Spleen (tissue), 11 donors: ENCODE results near the gene TTC21A. TPM values are rescaled to one million over a fixed set of nuclear protein-coding genes. Genes with fewer than 3 reads are reported as not detected.
A peak's percentile ranks its signal among the peaks of the same experiment; 100 is the strongest.

ENCODE experiments used
- DNase-seq: peaks from one replicate; pipeline ENCODE4 v3.0.0-alpha.2; 2020
- H3K27ac ChIP-seq, 8 donors: fragments of 200-600 bp; sonication (generic) in 7 of 8; 1 replicate in 4 of 8; 2 replicates in 4 of 8; pipeline versions ENCODE4 v1.5.0 to v1.8.0; 2016 to 2021; ENCODE audit warnings: inconsistent platforms in 4 of 8, mild to moderate bottlenecking in 4 of 8, moderate library complexity in 1 of 8
- H3K27me3 ChIP-seq, 7 donors: fragments of 200-600 bp; sonication (generic) in 6 of 7; replicated peaks in 1 of 7; 1 replicate in 4 of 7; 2 replicates in 3 of 7; pipeline versions ENCODE4 v1.5.0 to v1.8.0; 2016 to 2021; ENCODE audit warnings: inconsistent platforms in 3 of 7, mild to moderate bottlenecking in 1 of 7
- H3K36me3 ChIP-seq, 6 donors: fragments of 200-600 bp; sonication (generic) in 5 of 6; 1 replicate in 4 of 6; 2 replicates in 2 of 6; pipeline versions ENCODE4 v1.5.0 to v1.8.0; 2016 to 2021; ENCODE audit warnings: inconsistent platforms in 2 of 6
- H3K4me1 ChIP-seq, 6 donors: fragments of 200-600 bp; sonication (generic) in 5 of 6; 1 replicate in 3 of 6; 2 replicates in 3 of 6; pipeline versions ENCODE4 v1.5.0 to v1.8.0; 2016 to 2021; ENCODE audit warnings: inconsistent platforms in 3 of 6
- H3K4me3 ChIP-seq, 8 donors: fragments of 200-600 bp; sonication (generic) in 7 of 8; 1 replicate in 4 of 8; 2 replicates in 4 of 8; pipeline versions ENCODE4 v1.5.0 to v1.8.0; 2016 to 2021; ENCODE audit warnings: inconsistent platforms in 4 of 8, mild to moderate bottlenecking in 4 of 8, moderate library complexity in 2 of 8
- H3K9me3 ChIP-seq, 8 donors: fragments of 200-600 bp; sonication (generic) in 7 of 8; 1 replicate in 4 of 8; 2 replicates in 4 of 8; pipeline versions ENCODE4 v1.5.0 to v1.8.0; 2016 to 2021; ENCODE audit warnings: inconsistent platforms in 4 of 8
- CTCF ChIP-seq, 11 experiments: fragments of 200-600 bp in 7 of 11; fragments of 450-650 bp in 4 of 11; sonication (generic) in 4 of 11; IDR thresholded peaks in 8 of 11; conservative IDR thresholded peaks in 3 of 11; 1 replicate in 7 of 11; 2 replicates in 4 of 11; pipeline versions ENCODE4 v1.4.0 to v1.8.0; 2016 to 2021; ENCODE audit warnings: antibody characterized with exemption in 11 of 11, inconsistent platforms in 4 of 11, mild to moderate bottlenecking in 1 of 11
- POLR2A ChIP-seq, 3 donors: fragments of 450-650 bp; IDR thresholded peaks; one replicate each; pipeline ENCODE4 v1.5.1; 2017; ENCODE audit warnings: antibody characterized with exemption in 3 of 3, mild to moderate bottlenecking in 1 of 3
- POLR2AphosphoS5 ChIP-seq, 3 donors: sonication (generic); formaldehyde crosslinking; IDR thresholded peaks; one replicate each; pipeline ENCODE4 v1.5.1; 2017; ENCODE audit warnings: antibody characterized with exemption in 3 of 3
- WGBS, 5 donors: extraction: QIAGEN DNeasy Blood & Tissue Kit in 3 of 5; methylation state at CpG; one replicate each; pipeline versions ENCODE4 v1.1.5 to v1.1.7; 2013 to 2018; 5-methylcytosine and 5-hydroxymethylcytosine counted together
- intact Hi-C: fragments of 100-400 bp; cut with DNase I; formaldehyde crosslinking; loops from one replicate; pipeline ENCODE4 v1.15.0; 2023; ENCODE audit warnings: low total_unique reads
- polyA plus RNA-seq, 3 donors: library from polyadenylated mRNA; stranded (reverse); fragments of 200-250 nt; gene quantifications; one replicate each; pipeline ENCODE4 v1.2.1, GENCODE V29; 2013
- total RNA-seq, 7 donors: library from RNA; depleted of rRNA in 3 of 7; stranded (reverse); fragments of >200 nt in 3 of 7; fragmentation: NEBNext Ultra II Directional in 4 of 7; extraction: Animal tissue kit (Norgen Biotek cat#: 25700) in 4 of 7; gene quantifications; one replicate each; pipeline versions ENCODE4 v1.1.0 to v1.2.1, GENCODE V29; 2016 to 2021
- donor health status: healthy with polysubstance abuse.
- donor health status: DM: no; HTN: no; CAD: no; lungs with moderate emphysema.
- donor health status: DM: no; HTN: no; CAD: no.
- donor health status: Bipolar disorder and iron deficiency.
- donor health status: healthy.
- donor health status: DM: no; HTN: no; CAD: no.
- donor health status: DM: yes; HTN: yes; CAD: no.

Gene TTC21A
- total and polyA plus RNA-seq, 10 donors, result 11.6 to 34.3 (median 16.0) TPM

- TF ChIP-seq POLR2A (IDR thresholded peaks at IDR 0.05) (no peak), CTCF (IDR thresholded peaks at IDR 0.05 in 8 of 11, conservative IDR thresholded peaks at IDR 0.05 in 3 of 11) (no peak), POLR2AphosphoS5 (IDR thresholded peaks at IDR 0.05) (no peak)
- Histone ChIP-seq H3K9me3 (no peaks in the 10 kb centered on the region), H3K27me3 (no peaks in the 10 kb centered on the region), H3K27ac (peak overlapping the region in 3 of 8 donors; percentile 47 to 94 (median 93)), H3K4me1 (peaks cover 15 to 87% (median 62%) of the 10 kb centered on the region in 6 donors), H3K4me3 (peak overlapping the region in 1 of 8 donors; percentile 79), H3K36me3 (peaks cover 0 to 32% (median 6%) of the 10 kb centered on the region in 6 donors)
- intact Hi-C loops, result loop anchor here (10.0 kb wide), 1 partner anchor 190 kb away; no protein-coding TSS in a partner anchor
- DNase-seq, result no peak
- 78 to 86% (median 80%) methylated on average over 6 to 7 of the region's 7 CpGs for WGBS, 5 donors
These were observed 2.4 kb upstream of the TTC21A start for GRCh38 chr3:39104961-39105686.

GRCh38 chr3:39105687-39106063, 1.8 kb upstream of the TTC21A start:
- Histone ChIP-seq H3K27ac (peak overlapping the region in 4 of 8 donors; percentile 90 to 94 (median 93)), H3K9me3 (no peaks in the 10 kb centered on the region), H3K27me3 (no peaks in the 10 kb centered on the region), H3K4me3 (peak overlapping the region in 3 of 8 donors; percentile 74 to 85 (median 79)), H3K4me1 (peaks cover 15 to 84% (median 62%) of the 10 kb centered on the region in 6 donors), H3K36me3 (peaks cover 0 to 32% (median under 1%) of the 10 kb centered on the region in 6 donors)
- TF ChIP-seq POLR2A (IDR thresholded peaks at IDR 0.05) (no peak), CTCF (IDR thresholded peaks at IDR 0.05 in 8 of 11, conservative IDR thresholded peaks at IDR 0.05 in 3 of 11) (no peak), POLR2AphosphoS5 (IDR thresholded peaks at IDR 0.05) (no peak)
- intact Hi-C loops, result loop anchor here (10.0 kb wide), 1 partner anchor 189 kb away; no protein-coding TSS in a partner anchor
- DNase-seq, result no peak
- 70 to 86% (median 80%) methylated on average over 3 of the region's 3 CpGs for WGBS, 5 donors

GRCh38 chr3:39106281-39106811, 1.1 kb upstream of the TTC21A start:
- H3K4me1 ChIP-seq, result peaks cover 14 to 78% (median 58%) of the 10 kb centered on the region in 6 donors
- peak overlapping the region in 6 of 8 donors; percentile 82 to 94 (median 93) for H3K27ac ChIP-seq
- TF ChIP-seq CTCF (IDR thresholded peaks at IDR 0.05 in 8 of 11, conservative IDR thresholded peaks at IDR 0.05 in 3 of 11) (no peak), POLR2AphosphoS5 (IDR thresholded peaks at IDR 0.05) (no peak), POLR2A (IDR thresholded peaks at IDR 0.05) (no peak)
- DNase-seq, result no peak
- H3K36me3 ChIP-seq, result peaks cover 0 to 34% (median 0%) of the 10 kb centered on the region in 6 donors
- peak overlapping the region; percentile 74 to 97 (median 84) for H3K4me3 ChIP-seq
- H3K9me3 ChIP-seq, result no peaks in the 10 kb centered on the region
- intact Hi-C loops, result loop anchor here (10.0 kb wide), 1 partner anchor 188 kb away; no protein-coding TSS in a partner anchor
- 24 to 26% (median 24%) methylated on average over 16 of the region's 16 CpGs for WGBS, 5 donors
- no peaks in the 10 kb centered on the region for H3K27me3 ChIP-seq
